Measurements from ENCODE around the gene FIG4.
"Not testable (repeated sequence)": the region's sequence is repeated elsewhere in the genome, so short reads cannot be mapped to it uniquely, and the experiment has no call there.

The FIG4 gene

DNA sequence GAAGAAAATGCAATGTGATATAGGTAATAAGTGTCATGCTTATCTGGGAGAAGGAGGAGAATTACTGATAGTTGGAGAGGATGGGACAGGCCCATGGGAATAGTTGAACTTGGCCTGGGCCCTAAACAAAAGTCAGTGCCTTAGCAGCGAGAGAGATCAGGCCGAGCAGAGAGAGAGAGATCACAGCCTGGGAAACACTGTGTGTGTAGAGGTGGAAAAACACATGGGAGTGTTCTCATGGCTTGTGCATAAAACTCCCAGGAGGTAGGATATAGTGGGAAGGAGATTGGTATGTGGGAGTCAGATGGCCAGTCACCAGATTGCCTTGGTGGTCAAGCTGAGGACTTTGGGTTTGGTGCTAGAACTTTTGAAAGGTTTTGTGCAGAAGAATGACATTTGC is 47.6 kb downstream of the FIG4 start:
- H3K27me3 ChIP-seq (ENCODE audit: control insufficient read depth, low read length): no peaks in the 10 kb centered on the region
- TF ChIP-seq, protein P1, sequence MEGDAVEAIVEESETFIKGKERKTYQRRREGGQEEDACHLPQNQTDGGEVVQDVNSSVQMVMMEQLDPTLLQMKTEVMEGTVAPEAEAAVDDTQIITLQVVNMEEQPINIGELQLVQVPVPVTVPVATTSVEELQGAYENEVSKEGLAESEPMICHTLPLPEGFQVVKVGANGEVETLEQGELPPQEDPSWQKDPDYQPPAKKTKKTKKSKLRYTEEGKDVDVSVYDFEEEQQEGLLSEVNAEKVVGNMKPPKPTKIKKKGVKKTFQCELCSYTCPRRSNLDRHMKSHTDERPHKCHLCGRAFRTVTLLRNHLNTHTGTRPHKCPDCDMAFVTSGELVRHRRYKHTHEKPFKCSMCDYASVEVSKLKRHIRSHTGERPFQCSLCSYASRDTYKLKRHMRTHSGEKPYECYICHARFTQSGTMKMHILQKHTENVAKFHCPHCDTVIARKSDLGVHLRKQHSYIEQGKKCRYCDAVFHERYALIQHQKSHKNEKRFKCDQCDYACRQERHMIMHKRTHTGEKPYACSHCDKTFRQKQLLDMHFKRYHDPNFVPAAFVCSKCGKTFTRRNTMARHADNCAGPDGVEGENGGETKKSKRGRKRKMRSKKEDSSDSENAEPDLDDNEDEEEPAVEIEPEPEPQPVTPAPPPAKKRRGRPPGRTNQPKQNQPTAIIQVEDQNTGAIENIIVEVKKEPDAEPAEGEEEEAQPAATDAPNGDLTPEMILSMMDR (IDR thresholded peaks at IDR 0.05; ENCODE audit: low read depth, low read length, poor library complexity, severe bottlenecking): no peak
- no peak for TF ChIP-seq EZH2phosphoT487 (IDR thresholded peaks at IDR 0.05; ENCODE audit: borderline replicate concordance, low read length)
- H3F3A ChIP-seq (ENCODE audit: control insufficient read depth, insufficient read depth): no peaks in the 10 kb centered on the region
- no peaks in the 10 kb centered on the region for H3K79me2 ChIP-seq (ENCODE audit: control insufficient read depth, low read length)
- H3K4me1 ChIP-seq (ENCODE audit: control insufficient read depth, low read length): peaks cover 8% of the 10 kb centered on the region
- H3K36me3 ChIP-seq (ENCODE audit: control insufficient read depth, low read length): no peaks in the 10 kb centered on the region
- H3K9me3 ChIP-seq (ENCODE audit: control insufficient read depth, insufficient read depth, low read length): no peaks in the 10 kb centered on the region
- H4K20me1 ChIP-seq (ENCODE audit: control insufficient read depth, insufficient read depth, low read depth, low read length): no peaks in the 10 kb centered on the region
- no peak overlapping the region for H3K4me2 ChIP-seq (ENCODE audit: low read length)
- no peak overlapping the region for H3K27ac ChIP-seq (ENCODE audit: low read depth, low read length)
- H3K9me2 ChIP-seq (replicated peaks; ENCODE audit: control insufficient read depth, low read length): no peaks in the 10 kb centered on the region
- no peak overlapping the region for H3K4me3 ChIP-seq (ENCODE audit: low read length)

DNA sequence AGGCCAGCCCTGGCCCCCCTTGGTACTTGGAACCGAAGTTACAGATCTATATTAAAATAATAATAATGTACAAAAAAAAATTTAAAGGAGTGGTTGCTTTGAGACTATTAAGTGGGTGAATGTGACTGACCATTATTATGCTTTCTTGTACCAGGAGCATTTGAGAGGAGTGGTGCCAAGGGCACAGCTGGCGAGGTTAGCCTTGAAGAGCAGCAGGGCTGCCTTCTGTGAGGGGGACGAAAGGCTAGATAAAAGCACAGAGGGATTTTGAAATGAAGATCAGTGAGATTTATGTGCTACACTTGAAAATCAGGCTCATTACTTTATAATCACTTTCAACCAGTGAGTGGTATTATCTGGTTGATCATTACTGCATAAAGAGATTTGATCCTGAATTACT is 48.6 kb downstream of the FIG4 start:
- Histone ChIP-seq H3K4me2 (ENCODE audit: low read length) (no peak overlapping the region), H4K20me1 (ENCODE audit: control insufficient read depth, insufficient read depth, low read depth, low read length) (no peaks in the 10 kb centered on the region), H3K27me3 (ENCODE audit: control insufficient read depth, low read length) (no peaks in the 10 kb centered on the region), H3K36me3 (ENCODE audit: control insufficient read depth, low read length) (no peaks in the 10 kb centered on the region), H3K4me1 (ENCODE audit: control insufficient read depth, low read length) (peaks cover 13% of the 10 kb centered on the region), H3K79me2 (ENCODE audit: control insufficient read depth, low read length) (no peaks in the 10 kb centered on the region), H3K27ac (ENCODE audit: low read depth, low read length) (no peak overlapping the region), H3K4me3 (ENCODE audit: low read length) (no peak overlapping the region), H3K9me3 (ENCODE audit: control insufficient read depth, insufficient read depth, low read length) (no peaks in the 10 kb centered on the region), H3K9me2 (replicated peaks; ENCODE audit: control insufficient read depth, low read length) (no peaks in the 10 kb centered on the region), H3F3A (ENCODE audit: control insufficient read depth, insufficient read depth) (no peaks in the 10 kb centered on the region)
- TF ChIP-seq, protein P1 (IDR thresholded peaks at IDR 0.05; ENCODE audit: low read depth, low read length, poor library complexity, severe bottlenecking): no peak
- no peak for TF ChIP-seq EZH2phosphoT487 (IDR thresholded peaks at IDR 0.05; ENCODE audit: borderline replicate concordance, low read length)

DNA sequence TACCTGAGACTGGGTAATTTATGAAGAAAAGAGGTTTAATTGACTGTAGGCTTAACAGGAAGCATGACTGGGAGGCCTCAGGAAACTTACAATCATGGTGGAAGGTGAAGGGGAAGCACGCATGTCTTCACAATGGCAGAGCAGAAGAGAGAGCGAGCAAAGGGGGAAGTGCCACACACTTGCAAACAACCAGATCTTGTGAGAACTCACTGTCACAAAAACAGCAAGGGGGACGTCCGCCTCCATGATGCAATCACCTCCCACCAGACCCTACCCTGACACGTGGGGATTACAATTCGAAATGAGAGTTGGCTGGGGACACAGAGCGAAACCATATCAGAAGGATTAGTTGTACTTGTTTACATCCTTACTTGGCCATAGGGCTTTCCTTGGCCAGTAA is 49.7 kb downstream of the FIG4 start:
- H3K36me3 ChIP-seq (ENCODE audit: control insufficient read depth, low read length): no peaks in the 10 kb centered on the region
- no peak overlapping the region for H3K4me2 ChIP-seq (ENCODE audit: low read length)
- H3K9me3 ChIP-seq (ENCODE audit: control insufficient read depth, insufficient read depth, low read length): no peaks in the 10 kb centered on the region
- no peaks in the 10 kb centered on the region for H3K79me2 ChIP-seq (ENCODE audit: control insufficient read depth, low read length)
- no peak overlapping the region for H3K27ac ChIP-seq (ENCODE audit: low read depth, low read length)
- H3K4me1 ChIP-seq (ENCODE audit: control insufficient read depth, low read length): peaks cover 13% of the 10 kb centered on the region
- no peak overlapping the region for H3K4me3 ChIP-seq (ENCODE audit: low read length)
- no peaks in the 10 kb centered on the region for H3K9me2 ChIP-seq (replicated peaks; ENCODE audit: control insufficient read depth, low read length)
- no peaks in the 10 kb centered on the region for H3K27me3 ChIP-seq (ENCODE audit: control insufficient read depth, low read length)
- no peaks in the 10 kb centered on the region for H3F3A ChIP-seq (ENCODE audit: control insufficient read depth, insufficient read depth)
- no peak for TF ChIP-seq EZH2phosphoT487 (IDR thresholded peaks at IDR 0.05; ENCODE audit: borderline replicate concordance, low read length)
- TF ChIP-seq, protein P1 (IDR thresholded peaks at IDR 0.05; ENCODE audit: low read depth, low read length, poor library complexity, severe bottlenecking): no peak
- H4K20me1 ChIP-seq (ENCODE audit: control insufficient read depth, insufficient read depth, low read depth, low read length): no peaks in the 10 kb centered on the region

DNA sequence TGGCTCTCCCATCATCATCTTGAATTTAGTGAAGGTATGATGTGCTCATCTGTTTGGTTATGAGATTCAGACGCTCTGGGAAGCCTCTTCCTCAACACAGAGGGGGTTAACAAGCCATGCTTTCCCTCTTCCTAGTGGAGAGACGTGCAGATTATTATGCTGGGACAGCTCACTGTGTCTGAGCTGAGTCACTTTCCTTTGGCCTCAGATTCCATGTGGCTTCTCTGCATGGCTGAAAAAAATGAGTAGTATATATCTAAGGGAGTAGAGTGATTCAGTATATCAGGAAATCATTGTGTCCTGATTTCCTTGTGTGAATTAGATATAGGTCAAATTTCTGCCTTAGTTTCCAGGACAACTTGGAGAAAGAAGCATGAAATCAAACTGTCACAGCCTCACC is 52.6 kb downstream of the FIG4 start:
- Histone ChIP-seq H3K4me1 (ENCODE audit: control insufficient read depth, low read length) (peaks cover 13% of the 10 kb centered on the region), H3K9me3 (ENCODE audit: control insufficient read depth, insufficient read depth, low read length) (no peaks in the 10 kb centered on the region), H3K36me3 (ENCODE audit: control insufficient read depth, low read length) (no peaks in the 10 kb centered on the region), H3K4me2 (ENCODE audit: low read length) (peak overlapping the region; percentile 27; the same call in 1 of the 2 replicates), H4K20me1 (ENCODE audit: control insufficient read depth, insufficient read depth, low read depth, low read length) (no peaks in the 10 kb centered on the region), H3K4me3 (ENCODE audit: low read length) (no peak overlapping the region), H3K79me2 (ENCODE audit: control insufficient read depth, low read length) (no peaks in the 10 kb centered on the region), H3K27me3 (ENCODE audit: control insufficient read depth, low read length) (no peaks in the 10 kb centered on the region), H3K9me2 (replicated peaks; ENCODE audit: control insufficient read depth, low read length) (no peaks in the 10 kb centered on the region), H3F3A (ENCODE audit: control insufficient read depth, insufficient read depth) (no peaks in the 10 kb centered on the region), H3K27ac (ENCODE audit: low read depth, low read length) (no peak overlapping the region)
- no peak for TF ChIP-seq EZH2phosphoT487 (IDR thresholded peaks at IDR 0.05; ENCODE audit: borderline replicate concordance, low read length)
- TF ChIP-seq, protein P1 (IDR thresholded peaks at IDR 0.05; ENCODE audit: low read depth, low read length, poor library complexity, severe bottlenecking): no peak

DNA sequence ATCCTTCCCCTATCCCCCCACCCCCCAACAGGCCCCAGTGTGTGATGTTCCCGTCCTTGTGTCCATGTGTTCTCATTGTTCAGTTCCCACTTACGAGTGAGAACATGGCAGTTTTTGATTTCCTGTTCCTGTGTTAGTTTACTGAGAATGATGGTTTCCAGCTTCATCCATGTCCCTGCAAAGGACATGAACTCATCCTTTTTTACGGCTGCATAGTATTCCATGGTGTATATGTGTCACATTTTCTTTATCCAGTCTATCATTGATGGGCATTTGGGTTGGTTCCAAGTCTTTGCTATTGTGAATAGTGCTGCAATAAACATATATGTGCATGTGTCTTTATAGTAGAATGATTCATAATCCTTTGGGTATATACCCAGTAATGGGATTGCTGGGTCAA is 53.7 kb downstream of the FIG4 start:
- H3K36me3 ChIP-seq (ENCODE audit: control insufficient read depth, low read length); H3K4me2 ChIP-seq (ENCODE audit: low read length); H3K9me3 ChIP-seq (ENCODE audit: control insufficient read depth, insufficient read depth, low read length); H3F3A ChIP-seq (ENCODE audit: control insufficient read depth, insufficient read depth); H4K20me1 ChIP-seq (ENCODE audit: control insufficient read depth, insufficient read depth, low read depth, low read length); H3K27me3 ChIP-seq (ENCODE audit: control insufficient read depth, low read length); H3K9me2 ChIP-seq (replicated peaks; ENCODE audit: control insufficient read depth, low read length); H3K27ac ChIP-seq (ENCODE audit: low read depth, low read length); H3K79me2 ChIP-seq (ENCODE audit: control insufficient read depth, low read length); H3K4me3 ChIP-seq (ENCODE audit: low read length): not testable (repeated sequence)
- H3K4me1 ChIP-seq (ENCODE audit: control insufficient read depth, low read length): peaks cover 13% of the 10 kb centered on the region
